ENCODE results near the gene CA4.
A peak's percentile ranks its signal among the peaks of the same experiment; 100 is the strongest.
"Not testable (repeated sequence)": the region's sequence is repeated elsewhere in the genome, so short reads cannot be mapped to it uniquely, and the experiment has no call there.

CA4 gene

GRCh38 chr17:60155815-60156214 is 6.0 kb downstream of the CA4 start:
- DNase-seq, result no peak

GRCh38 chr17:60156746-60157145 is 7.0 kb downstream of the CA4 start:
- DNase-seq, result no peak

DNA sequence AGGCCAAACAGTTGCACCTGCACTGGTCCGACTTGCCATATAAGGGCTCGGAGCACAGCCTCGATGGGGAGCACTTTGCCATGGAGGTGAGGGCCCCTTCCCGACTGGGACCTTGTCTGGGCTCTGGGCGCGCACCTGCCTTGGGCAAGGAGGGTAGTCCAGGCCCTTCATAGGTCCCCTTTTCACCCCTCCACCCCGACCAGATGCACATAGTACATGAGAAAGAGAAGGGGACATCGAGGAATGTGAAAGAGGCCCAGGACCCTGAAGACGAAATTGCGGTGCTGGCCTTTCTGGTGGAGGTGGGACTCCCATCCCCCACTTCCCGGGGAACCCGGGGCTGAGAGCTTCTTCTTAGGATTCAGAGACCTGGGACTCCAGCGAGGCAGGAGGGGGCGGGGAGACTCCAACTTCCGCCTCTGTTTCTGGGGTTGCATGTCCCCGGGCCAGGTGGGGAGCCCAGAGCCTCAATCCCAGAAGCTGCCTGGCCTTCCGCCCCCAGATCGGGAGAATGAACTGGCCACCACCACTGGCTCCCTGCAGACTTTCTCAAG is 7.8 kb downstream of the CA4 start:
- DNase-seq, result no peak

DNA sequence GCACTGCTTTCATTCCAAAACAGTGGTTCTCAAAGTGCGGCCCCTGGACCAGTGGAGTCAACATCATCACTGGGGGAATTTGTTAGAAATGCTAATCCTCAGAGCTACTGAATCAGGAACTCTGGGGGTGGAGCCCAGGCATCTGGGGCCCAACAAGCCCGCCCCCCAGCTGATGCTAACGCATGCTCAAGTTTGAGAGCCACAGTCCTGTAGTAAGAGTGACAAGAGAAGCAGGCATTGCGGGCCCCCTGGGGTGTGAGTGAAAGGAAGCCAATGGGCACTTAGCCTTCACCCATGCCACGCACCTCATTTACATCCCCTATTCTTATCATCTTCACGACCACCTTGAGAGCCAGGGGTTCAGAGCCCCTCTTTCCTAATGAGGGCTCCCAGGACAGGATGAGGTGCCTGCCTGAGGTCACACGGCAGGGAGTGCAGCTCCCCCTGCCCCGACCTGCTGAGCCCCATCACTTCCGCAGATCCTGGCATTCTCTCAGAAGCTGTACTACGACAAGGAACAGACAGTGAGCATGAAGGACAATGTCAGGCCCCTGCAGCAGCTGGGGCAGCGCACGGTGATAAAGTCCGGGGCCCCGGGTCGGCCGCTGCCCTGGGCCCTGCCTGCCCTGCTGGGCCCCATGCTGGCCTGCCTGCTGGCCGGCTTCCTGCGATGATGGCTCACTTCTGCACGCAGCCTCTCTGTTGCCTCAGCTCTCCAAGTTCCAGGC is 9.1 kb downstream of the CA4 start:
- DNase-seq, result no peak

- no peak for DNase-seq
Observed at GRCh38 chr17:60159479-60159866, 9.7 kb downstream of the CA4 start.

GRCh38 chr17:60160829-60161501 is 11.2 kb downstream of the CA4 start:
- DNase-seq, result no peak

- DNase-seq, result no peak
Observed at GRCh38 chr17:60161598-60162330, 12.0 kb downstream of the CA4 start.

GRCh38 chr17:60163108-60163784 is 13.5 kb downstream of the CA4 start:
- no peak for DNase-seq

- DNase-seq, result no peak
Observed at GRCh38 chr17:60164164-60164563, 14.4 kb downstream of the CA4 start.

DNA sequence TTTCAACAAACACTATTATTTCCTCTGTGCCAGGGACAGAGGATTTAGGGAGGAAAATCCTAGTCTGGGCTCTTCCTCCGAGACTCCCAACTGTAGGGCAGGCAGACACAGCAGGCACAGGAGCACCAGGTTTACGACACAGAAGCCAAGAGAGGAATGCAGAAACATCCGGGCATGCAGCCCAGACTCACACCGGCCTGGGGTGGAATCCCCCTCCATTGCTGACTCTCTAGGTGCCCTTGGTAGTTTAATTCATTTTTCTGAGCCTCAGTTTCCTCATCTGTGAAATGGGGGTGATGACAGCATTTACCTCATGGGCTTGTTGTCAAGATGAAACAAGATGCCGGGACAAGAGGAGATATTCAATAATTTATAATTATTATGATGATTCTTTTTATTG is 14.9 kb downstream of the CA4 start:
- DNase-seq, result no peak

DNA sequence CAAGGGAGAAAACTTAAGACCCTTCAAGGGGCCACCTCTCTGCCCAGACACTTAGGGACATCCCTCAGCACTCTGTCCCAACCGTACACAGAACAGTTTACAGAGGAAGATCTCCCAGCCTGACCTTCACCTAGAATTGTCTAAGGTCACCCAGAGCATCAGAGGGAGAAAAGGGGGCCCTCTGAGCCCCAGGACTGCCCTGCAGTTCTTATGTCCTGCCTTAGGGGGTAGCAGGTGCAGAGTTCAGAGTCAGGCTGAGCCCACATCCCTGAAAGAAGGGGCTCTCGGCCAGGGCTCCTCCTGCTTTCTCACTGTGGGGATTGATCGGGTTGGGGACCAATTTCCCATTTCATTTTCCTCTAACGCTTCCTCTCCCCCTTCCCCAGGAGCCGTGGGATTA is 15.4 kb downstream of the CA4 start:
- DNase-seq, result no peak

GRCh38 chr17:60165971-60166370 is 16.2 kb downstream of the CA4 start:
- peak in 1 of 5 donors; percentile 67 for DNase-seq

- DNase-seq, result no peak
Observed at GRCh38 chr17:60167065-60167741, 17.4 kb downstream of the CA4 start.

DNA sequence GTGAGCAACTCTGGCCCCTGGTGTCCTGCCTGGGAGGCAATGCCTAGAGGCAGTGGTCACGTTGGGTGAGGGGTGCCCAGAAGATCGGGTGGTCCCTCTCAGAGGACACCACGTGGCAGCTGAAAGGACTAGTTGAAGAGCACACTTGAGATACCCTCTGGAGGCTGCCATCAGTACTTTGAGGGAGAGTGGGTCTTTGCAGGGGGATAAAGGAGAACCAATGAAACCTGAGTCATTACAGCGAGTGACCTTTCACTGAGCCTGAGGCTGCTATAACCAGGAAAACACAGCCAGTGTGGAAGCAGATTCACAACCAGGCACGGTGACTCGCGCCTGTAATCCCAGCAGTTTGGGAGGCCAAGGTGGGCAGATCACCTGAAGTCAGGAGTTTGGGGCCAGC is 18.9 kb downstream of the CA4 start:
- no peak for DNase-seq

GRCh38 chr17:60169921-60170817 is 20.4 kb downstream of the CA4 start:
- DNase-seq, result peak in 1 of 5 donors; percentile 91

GRCh38 chr17:60170835-60171752 is 21.3 kb downstream of the CA4 start:
- DNase-seq, result no peak

DNA sequence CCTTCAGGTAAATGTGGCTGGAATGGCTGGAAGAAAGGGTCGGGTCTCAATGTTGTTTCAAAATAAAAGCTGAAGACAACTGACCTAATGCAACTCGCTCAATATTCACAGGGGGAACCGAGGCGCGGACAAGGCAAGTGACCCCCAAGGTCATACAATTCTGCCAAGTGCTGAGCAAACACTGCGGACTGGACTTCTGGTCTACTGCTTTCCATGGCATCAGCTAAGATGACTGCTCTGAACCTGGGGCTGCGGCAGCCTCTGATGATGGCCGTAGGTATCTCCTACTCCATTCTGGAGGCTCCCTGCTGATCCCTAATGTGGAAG is 21.9 kb downstream of the CA4 start:
- DNase-seq, result no peak

DNA sequence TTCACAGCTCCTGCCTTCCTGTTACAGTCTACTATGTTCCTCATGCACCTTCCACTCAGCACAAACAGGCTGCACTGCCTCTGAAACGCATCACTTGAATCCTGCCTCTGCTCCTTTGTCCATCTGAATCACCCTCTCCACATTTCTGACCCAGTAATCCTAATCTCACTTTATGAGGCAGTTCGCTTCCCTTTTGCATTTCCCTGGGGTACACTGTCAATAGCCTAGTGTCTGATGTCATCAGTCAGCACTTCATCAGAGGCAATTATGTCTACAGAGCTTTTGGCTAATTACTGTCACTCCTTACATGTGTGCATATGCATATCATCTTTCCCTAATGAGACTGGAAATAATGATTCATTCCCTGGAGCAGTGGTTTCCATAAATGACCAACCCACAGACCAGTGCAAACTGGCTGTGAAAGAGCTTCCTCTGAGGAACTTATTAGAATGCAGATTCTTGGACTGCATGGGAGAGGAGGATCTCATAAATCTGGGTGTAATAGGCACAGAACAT is 23.6 kb downstream of the CA4 start:
- no peak for DNase-seq

- DNase-seq, result no peak
Observed at GRCh38 chr17:60174035-60174434, 24.3 kb downstream of the CA4 start.

- DNase-seq, result not testable (repeated sequence)
Observed at GRCh38 chr17:60174767-60175166, 25.0 kb downstream of the CA4 start.
